GM21447 (cell line): Measurements from ENCODE around the gene ZNF575.
A peak's percentile ranks its signal among the peaks of the same experiment; 100 is the strongest.

ENCODE experiments used
- ATAC-seq: cut with Tn5 transposase; IDR thresholded peaks from one replicate; pipeline ENCODE4 v1.9.1; 2021; ENCODE audit not compliant: unreplicated experiment

Gene ZNF575

GRCh38 chr19:43532962-43533545, at the start of gene ZNF575:
Gene ZNF575, plus strand, starts transcription at chr19:43533188. Its CDS starts 1,235 bp downstream, at chr19:43534423.
- ATAC-seq = peak; percentile 48

- no peak for ATAC-seq
Observed at GRCh38 chr19:43483281-43483680, 49.7 kb upstream of the ZNF575 start.

- no peak for ATAC-seq
Observed at GRCh38 chr19:43485951-43486350, 47.0 kb upstream of the ZNF575 start.

GRCh38 chr19:43486412-43486811, 46.6 kb upstream of the ZNF575 start:
- ATAC-seq = no peak

- ATAC-seq = no peak
Observed at GRCh38 chr19:43488179-43488578, 44.8 kb upstream of the ZNF575 start.

GRCh38 chr19:43489310-43489709, 43.7 kb upstream of the ZNF575 start:
- ATAC-seq = no peak

- no peak for ATAC-seq
Observed at GRCh38 chr19:43489979-43490599, 42.9 kb upstream of the ZNF575 start.

GRCh38 chr19:43490759-43491158, 42.2 kb upstream of the ZNF575 start:
- ATAC-seq = no peak

- ATAC-seq = no peak
Observed at GRCh38 chr19:43495082-43495481, 37.9 kb upstream of the ZNF575 start.

- no peak for ATAC-seq
Observed at GRCh38 chr19:43496960-43497359, 36.0 kb upstream of the ZNF575 start.

GRCh38 chr19:43498233-43498842, 34.6 kb upstream of the ZNF575 start:
- ATAC-seq = no peak

- no peak for ATAC-seq
Observed at GRCh38 chr19:43499042-43499441, 33.9 kb upstream of the ZNF575 start.

GRCh38 chr19:43501661-43502418, 31.1 kb upstream of the ZNF575 start:
- no peak for ATAC-seq

GRCh38 chr19:43502419-43502976, 30.5 kb upstream of the ZNF575 start:
- no peak for ATAC-seq

- peak; percentile 82 for ATAC-seq
Observed at GRCh38 chr19:43503501-43504425, 29.2 kb upstream of the ZNF575 start.

- peak; percentile 33 for ATAC-seq
Observed at GRCh38 chr19:43504426-43505185, 28.4 kb upstream of the ZNF575 start, which contains the start of gene PHLDB3. Gene PHLDB3, minus strand, starts transcription at chr19:43504746. Its CDS starts 628 bp downstream, at chr19:43504118.

- no peak for ATAC-seq
Observed at GRCh38 chr19:43505186-43505456, 27.9 kb upstream of the ZNF575 start.

- ATAC-seq = no peak
Observed at GRCh38 chr19:43505941-43506340, 27.0 kb upstream of the ZNF575 start.

- no peak for ATAC-seq
Observed at GRCh38 chr19:43506629-43507028, 26.4 kb upstream of the ZNF575 start.

- ATAC-seq = no peak
Observed at GRCh38 chr19:43507880-43508279, 25.1 kb upstream of the ZNF575 start.
